HEK293 (cell line): ENCODE data around the gene L3MBTL4.

ENCODE experiments used
- CTCF ChIA-PET: fragments of 350-600 bp; formaldehyde crosslinking; extraction: SDS; loops from one replicate; lab custom pipeline; 2021; ENCODE audit warnings: antibody characterized with exemption; lab: Yijun Ruan, JAX
- POLR2A ChIA-PET: fragments of 300-600 bp; formaldehyde crosslinking; extraction: SDS; loops from one replicate; lab custom pipeline; 2020; ENCODE audit warnings: antibody characterized with exemption, inconsistent platforms; lab: Yijun Ruan, JAX
- H3K27ac ChIP-seq: fragments of 200-500 bp; sonication (Bioruptor generic); 2 replicates; pipeline ENCODE4 v1.5.1; 2014; ENCODE audit warnings: low read depth, low read length, control low read depth, inconsistent platforms; ENCODE audit errors: extremely low read depth
- H3K36me3 ChIP-seq, 2 experiments: fragments of 200-500 bp in 1 of 2; sonication (Bioruptor generic) in 1 of 2; 1 replicate in 1 of 2; 2 replicates in 1 of 2; pipeline ENCODE4 v1.5.1; 2014 to 2017; ENCODE audit warnings: inconsistent platforms in 2 of 2, low read length in 2 of 2; ENCODE audit not compliant: control insufficient read depth in 2 of 2, insufficient read depth in 1 of 2
- H3K4me1 ChIP-seq: fragments of 200-500 bp; sonication (Bioruptor generic); 2 replicates; pipeline ENCODE4 v1.5.1; 2014; ENCODE audit warnings: mild to moderate bottlenecking, low read length, inconsistent platforms; ENCODE audit not compliant: control insufficient read depth, insufficient read depth
- H3K4me3 ChIP-seq: 2 replicates; pipeline ENCODE4 v1.5.1; 2011; ENCODE audit warnings: low read depth, mild to moderate bottlenecking, control low read depth, low read length, moderate library complexity
- H3K9me3 ChIP-seq: fragments of 200-500 bp; sonication (Bioruptor generic); 2 replicates; pipeline ENCODE4 v1.5.1; 2014; ENCODE audit warnings: low read depth, low read length, inconsistent platforms; ENCODE audit not compliant: control insufficient read depth, insufficient read depth
- ATF2 ChIP-seq: fragments of 450-650 bp; formaldehyde crosslinking; IDR thresholded peaks from 2 replicates; pipeline ENCODE4 v1.5.1; 2016; ENCODE audit warnings: missing biosample characterization, missing genetic modification characterization, low read depth
- FEZF1 ChIP-seq: fragments of 450-650 bp; formaldehyde crosslinking; IDR thresholded peaks from 2 replicates; pipeline ENCODE4 v1.5.1; 2016; ENCODE audit warnings: missing biosample characterization, missing genetic modification characterization
- OSR2 ChIP-seq: fragments of 450-650 bp; formaldehyde crosslinking; IDR thresholded peaks from 2 replicates; pipeline ENCODE4 v1.5.1; 2016; ENCODE audit warnings: missing biosample characterization, missing genetic modification characterization
- ZBTB17 ChIP-seq: fragments of 450-650 bp; formaldehyde crosslinking; IDR thresholded peaks from 2 replicates; pipeline ENCODE4 v1.5.1; 2016; ENCODE audit warnings: missing biosample characterization, missing genetic modification characterization
- ZIC2 ChIP-seq: fragments of 450-650 bp; formaldehyde crosslinking; IDR thresholded peaks from 2 replicates; pipeline ENCODE4 v1.5.1; 2016; ENCODE audit warnings: missing biosample characterization, missing genetic modification characterization
- ZNF155 ChIP-seq: fragments of 450-650 bp; formaldehyde crosslinking; IDR thresholded peaks from 2 replicates; pipeline ENCODE4 v1.5.1; 2016; ENCODE audit warnings: missing biosample characterization, missing genetic modification characterization
- ZNF214 ChIP-seq: fragments of 450-650 bp; formaldehyde crosslinking; IDR thresholded peaks from 2 replicates; pipeline ENCODE4 v1.5.1; 2017; ENCODE audit warnings: missing biosample characterization, mild to moderate bottlenecking, missing genetic modification characterization, borderline replicate concordance
- ZNF311 ChIP-seq: fragments of 450-650 bp; formaldehyde crosslinking; IDR thresholded peaks from 2 replicates; pipeline ENCODE4 v1.5.1; 2017; ENCODE audit warnings: missing biosample characterization, missing genetic modification characterization, borderline replicate concordance
- ZNF335 ChIP-seq: fragments of 450-650 bp; formaldehyde crosslinking; conservative IDR thresholded peaks from 2 replicates; pipeline ENCODE4 v1.5.1; 2016; ENCODE audit warnings: missing biosample characterization, missing genetic modification characterization
- ZNF366 ChIP-seq: fragments of 450-650 bp; formaldehyde crosslinking; conservative IDR thresholded peaks from 2 replicates; pipeline ENCODE4 v1.5.1; 2016; ENCODE audit warnings: missing biosample characterization, missing genetic modification characterization
- ZNF416 ChIP-seq: fragments of 450-650 bp; formaldehyde crosslinking; IDR thresholded peaks from 2 replicates; pipeline ENCODE4 v1.5.1; 2016; ENCODE audit warnings: missing biosample characterization, missing genetic modification characterization
- ZNF501 ChIP-seq: fragments of 450-650 bp; formaldehyde crosslinking; IDR thresholded peaks from 2 replicates; pipeline ENCODE4 v1.5.1; 2016; ENCODE audit warnings: missing biosample characterization, missing genetic modification characterization
- ZNF596 ChIP-seq: fragments of 450-650 bp; IDR thresholded peaks from 2 replicates; pipeline ENCODE4 v1.5.0; 2018; ENCODE audit warnings: missing biosample characterization, mild to moderate bottlenecking, missing genetic modification characterization, moderate library complexity
- ZNF626 ChIP-seq: fragments of 450-650 bp; sonication (Bioruptor Pico); formaldehyde crosslinking; IDR thresholded peaks from 2 replicates; pipeline ENCODE4 v1.5.1; 2018; ENCODE audit warnings: missing biosample characterization, missing genetic modification characterization, inconsistent platforms
- ZNF658 ChIP-seq: fragments of 450-650 bp; formaldehyde crosslinking; IDR thresholded peaks from 2 replicates; pipeline ENCODE4; 2016; ENCODE audit warnings: missing biosample characterization, missing genetic modification characterization
- ZSCAN16 ChIP-seq: fragments of 450-650 bp; formaldehyde crosslinking; IDR thresholded peaks from 2 replicates; pipeline ENCODE4 v1.5.1; 2016; ENCODE audit warnings: missing biosample characterization, missing genetic modification characterization
- ZSCAN23 ChIP-seq: fragments of 450-650 bp; formaldehyde crosslinking; IDR thresholded peaks from 2 replicates; pipeline ENCODE4 v1.5.1; 2016; ENCODE audit warnings: missing biosample characterization, missing genetic modification characterization
- TF ChIP-seq, protein P1 (sequence below): fragments of 450-650 bp; formaldehyde crosslinking; IDR thresholded peaks from 2 replicates; pipeline ENCODE4 v1.5.1; 2017; ENCODE audit warnings: missing biosample characterization, missing genetic modification characterization
- TF ChIP-seq, protein P2 (sequence below): fragments of 450-650 bp; formaldehyde crosslinking; IDR thresholded peaks from 2 replicates; pipeline ENCODE4 v1.5.1; 2016; ENCODE audit warnings: missing biosample characterization, missing genetic modification characterization, low read depth
- TF ChIP-seq, protein P3 (sequence below): fragments of 450-650 bp; formaldehyde crosslinking; IDR thresholded peaks from 2 replicates; pipeline ENCODE4 v1.5.1; 2016; ENCODE audit warnings: missing biosample characterization, missing genetic modification characterization

L3MBTL4 gene

GRCh38 chr18:6326566-6326965 is 88.1 kb downstream of the L3MBTL4 start:
- H3K27ac ChIP-seq: no peak overlapping the region
- H3K4me3 ChIP-seq: no peak overlapping the region
- POLR2A ChIA-PET: no interaction called here
- TF ChIP-seq ZNF366 (tag by site-specific recombination): no peak
- TF ChIP-seq ATF2: 0 out of 2 replicates have a peak, but pooled peaks have one; percentile 29
- CTCF ChIA-PET: interaction anchor here (0.6 kb wide), 1 partner anchor 19 kb away, joined by 4 read pairs; no protein-coding TSS in a partner anchor
- no peaks in the 10 kb centered on the region for H3K36me3 ChIP-seq
- H3K4me1 ChIP-seq: no peaks in the 10 kb centered on the region
- no peaks in the 10 kb centered on the region for H3K9me3 ChIP-seq

DNA sequence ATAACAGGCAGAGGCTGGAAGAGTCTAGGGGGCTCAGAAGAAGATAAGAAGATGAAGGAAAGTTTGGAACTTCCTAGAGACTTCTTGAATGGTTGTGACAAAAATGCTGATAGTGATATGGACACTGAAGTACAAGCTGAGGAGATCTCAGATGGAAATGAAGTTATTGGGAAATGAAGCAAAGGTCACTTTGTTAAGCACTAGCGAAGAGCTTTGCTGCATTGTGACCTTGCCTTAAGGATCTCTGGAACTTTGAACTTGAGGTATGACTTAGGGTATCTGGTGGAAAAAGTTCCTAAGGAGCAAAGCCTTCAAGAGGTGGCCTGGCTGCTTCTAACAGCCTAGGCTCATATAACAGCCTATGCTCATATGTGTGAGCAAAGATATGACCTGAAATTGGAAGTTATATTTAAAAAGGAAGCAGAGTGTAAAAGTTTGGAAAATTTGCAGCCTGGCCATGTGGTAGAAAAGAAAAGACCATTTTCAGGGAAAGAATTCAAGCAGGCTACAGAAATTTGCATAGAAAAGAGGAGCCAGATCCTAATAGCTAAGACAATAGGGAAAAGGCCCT is 91.3 kb downstream of the L3MBTL4 start:
- Histone ChIP-seq H3K36me3 (no peaks in the 10 kb centered on the region), H3K4me1 (no peaks in the 10 kb centered on the region), H3K27ac (no peak overlapping the region), H3K4me3 (no peak overlapping the region), H3K9me3 (no peaks in the 10 kb centered on the region)
- CTCF ChIA-PET: no interaction called here
- TF ChIP-seq ZSCAN16 (tag by site-specific recombination) (no peak), ZNF311 (no peak), ZNF416 (tag by site-specific recombination) (no peak), ZNF214 (tag by site-specific recombination) (no peak), ZBTB17 (tag by site-specific recombination) (no peak)
- TF ChIP-seq, protein P1, sequence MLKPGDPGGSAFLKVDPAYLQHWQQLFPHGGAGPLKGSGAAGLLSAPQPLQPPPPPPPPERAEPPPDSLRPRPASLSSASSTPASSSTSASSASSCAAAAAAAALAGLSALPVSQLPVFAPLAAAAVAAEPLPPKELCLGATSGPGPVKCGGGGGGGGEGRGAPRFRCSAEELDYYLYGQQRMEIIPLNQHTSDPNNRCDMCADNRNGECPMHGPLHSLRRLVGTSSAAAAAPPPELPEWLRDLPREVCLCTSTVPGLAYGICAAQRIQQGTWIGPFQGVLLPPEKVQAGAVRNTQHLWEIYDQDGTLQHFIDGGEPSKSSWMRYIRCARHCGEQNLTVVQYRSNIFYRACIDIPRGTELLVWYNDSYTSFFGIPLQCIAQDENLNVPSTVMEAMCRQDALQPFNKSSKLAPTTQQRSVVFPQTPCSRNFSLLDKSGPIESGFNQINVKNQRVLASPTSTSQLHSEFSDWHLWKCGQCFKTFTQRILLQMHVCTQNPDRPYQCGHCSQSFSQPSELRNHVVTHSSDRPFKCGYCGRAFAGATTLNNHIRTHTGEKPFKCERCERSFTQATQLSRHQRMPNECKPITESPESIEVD (tag by site-specific recombination): no peak
- POLR2A ChIA-PET: no interaction called here

GRCh38 chr18:6315517-6316331 is 99.0 kb downstream of the L3MBTL4 start:
- TF ChIP-seq ZNF626 (tag by site-specific recombination) (no peak), ZIC2 (tag by site-specific recombination) (peak; percentile 85)
- Histone ChIP-seq H3K4me1 (no peaks in the 10 kb centered on the region), H3K9me3 (no peaks in the 10 kb centered on the region), H3K4me3 (no peak overlapping the region), H3K36me3 (no peaks in the 10 kb centered on the region), H3K27ac (no peak overlapping the region)
- ChIA-PET CTCF (no interaction called here), POLR2A (no interaction called here)

DNA sequence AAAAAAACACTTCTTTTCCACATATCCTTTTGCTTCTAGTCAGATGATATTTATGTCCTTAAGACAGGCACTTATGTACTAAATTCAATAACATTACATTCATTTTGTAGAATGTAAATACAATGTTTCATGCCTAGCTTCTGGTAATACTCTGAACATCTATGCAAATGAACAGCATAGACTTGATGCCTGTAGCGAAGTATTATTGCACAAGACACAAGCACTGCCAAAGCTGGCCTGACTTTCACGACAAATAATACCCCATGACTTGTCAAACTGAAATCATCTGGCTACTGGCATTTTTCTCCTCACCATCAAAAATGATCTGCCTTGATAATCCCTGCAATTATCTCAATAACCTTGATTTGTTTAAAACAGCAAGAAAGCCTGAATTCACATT is 101.3 kb downstream of the L3MBTL4 start:
- Histone ChIP-seq H3K9me3 (no peaks in the 10 kb centered on the region), H3K4me3 (no peak overlapping the region), H3K27ac (no peak overlapping the region), H3K36me3 (no peaks in the 10 kb centered on the region), H3K4me1 (no peaks in the 10 kb centered on the region)
- CTCF ChIA-PET: interaction anchor here (0.7 kb wide), 1 partner anchor 1133 kb away, joined by 3 read pairs; no protein-coding TSS in a partner anchor
- POLR2A ChIA-PET: no interaction called here
- TF ChIP-seq FEZF1 (tag by site-specific recombination): no peak
- no peak for TF ChIP-seq ZNF155
- no peak for TF ChIP-seq ZNF658 (tag by site-specific recombination)
- TF ChIP-seq, protein P2, sequence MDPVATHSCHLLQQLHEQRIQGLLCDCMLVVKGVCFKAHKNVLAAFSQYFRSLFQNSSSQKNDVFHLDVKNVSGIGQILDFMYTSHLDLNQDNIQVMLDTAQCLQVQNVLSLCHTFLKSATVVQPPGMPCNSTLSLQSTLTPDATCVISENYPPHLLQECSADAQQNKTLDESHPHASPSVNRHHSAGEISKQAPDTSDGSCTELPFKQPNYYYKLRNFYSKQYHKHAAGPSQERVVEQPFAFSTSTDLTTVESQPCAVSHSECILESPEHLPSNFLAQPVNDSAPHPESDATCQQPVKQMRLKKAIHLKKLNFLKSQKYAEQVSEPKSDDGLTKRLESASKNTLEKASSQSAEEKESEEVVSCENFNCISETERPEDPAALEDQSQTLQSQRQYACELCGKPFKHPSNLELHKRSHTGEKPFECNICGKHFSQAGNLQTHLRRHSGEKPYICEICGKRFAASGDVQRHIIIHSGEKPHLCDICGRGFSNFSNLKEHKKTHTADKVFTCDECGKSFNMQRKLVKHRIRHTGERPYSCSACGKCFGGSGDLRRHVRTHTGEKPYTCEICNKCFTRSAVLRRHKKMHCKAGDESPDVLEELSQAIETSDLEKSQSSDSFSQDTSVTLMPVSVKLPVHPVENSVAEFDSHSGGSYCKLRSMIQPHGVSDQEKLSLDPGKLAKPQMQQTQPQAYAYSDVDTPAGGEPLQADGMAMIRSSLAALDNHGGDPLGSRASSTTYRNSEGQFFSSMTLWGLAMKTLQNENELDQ (tag by site-specific recombination): no peak
- no peak for TF ChIP-seq ZSCAN23 (tag by site-specific recombination)
- no peak for TF ChIP-seq ZNF335 (tag by site-specific recombination)
- TF ChIP-seq, protein P3, sequence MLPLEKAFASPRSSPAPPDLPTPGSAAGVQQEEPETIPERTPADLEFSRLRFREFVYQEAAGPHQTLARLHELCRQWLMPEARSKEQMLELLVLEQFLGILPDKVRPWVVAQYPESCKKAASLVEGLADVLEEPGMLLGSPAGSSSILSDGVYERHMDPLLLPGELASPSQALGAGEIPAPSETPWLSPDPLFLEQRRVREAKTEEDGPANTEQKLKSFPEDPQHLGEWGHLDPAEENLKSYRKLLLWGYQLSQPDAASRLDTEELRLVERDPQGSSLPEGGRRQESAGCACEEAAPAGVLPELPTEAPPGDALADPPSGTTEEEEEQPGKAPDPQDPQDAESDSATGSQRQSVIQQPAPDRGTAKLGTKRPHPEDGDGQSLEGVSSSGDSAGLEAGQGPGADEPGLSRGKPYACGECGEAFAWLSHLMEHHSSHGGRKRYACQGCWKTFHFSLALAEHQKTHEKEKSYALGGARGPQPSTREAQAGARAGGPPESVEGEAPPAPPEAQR: no peak
- TF ChIP-seq ZNF501 (tag by site-specific recombination): no peak
- no peak for TF ChIP-seq ZNF311
- TF ChIP-seq ZNF596: no peak
- TF ChIP-seq OSR2 (tag by site-specific recombination): no peak
